Cardiac fibroblast (primary cell): ENCODE results near the gene MSANTD3.

Source experiments
- DNase-seq, 2 donors: peaks; one replicate each; pipeline versions ENCODE4 v3.0.0 to v3.0.0-alpha.2; 2010; ENCODE audit warnings: low read depth in 2 of 2
- H3K4me3 ChIP-seq, 2 donors: replicated peaks in 1 of 2; 1 replicate in 1 of 2; 2 replicates in 1 of 2; pipeline ENCODE4 v1.5.1; 2011; ENCODE audit warnings: low read depth in 2 of 2, low read length in 2 of 2, mild to moderate bottlenecking in 2 of 2, moderate library complexity in 1 of 2
- CTCF ChIP-seq: IDR thresholded peaks from one replicate; pipeline ENCODE4 v1.5.1; 2011; ENCODE audit warnings: low read depth, mild to moderate bottlenecking, low read length, inconsistent platforms

The MSANTD3 gene

GRCh38 chr9:100473276-100474081 is 46.5 kb downstream of the MSANTD3 start:
- peak overlapping the region; percentile 62 for H3K4me3 ChIP-seq
- DNase-seq = peak; percentile 22 to 35
- TF ChIP-seq CTCF = no peak

GRCh38 chr9:100474082-100474923 is 47.4 kb downstream of the MSANTD3 start:
- DNase-seq = no peak
- no peak for TF ChIP-seq CTCF
- H3K4me3 ChIP-seq = peak overlapping the region; percentile 62

GRCh38 chr9:100474924-100475276 is 48.0 kb downstream of the MSANTD3 start:
- TF ChIP-seq CTCF = no peak
- DNase-seq = no peak
- no peak overlapping the region for H3K4me3 ChIP-seq

- H3K4me3 ChIP-seq = no peak overlapping the region
- TF ChIP-seq CTCF = no peak
- DNase-seq = no peak
Observed at GRCh38 chr9:100477241-100477640, 50.3 kb downstream of the MSANTD3 start.

GRCh38 chr9:100478192-100478591 is 51.2 kb downstream of the MSANTD3 start:
- TF ChIP-seq CTCF = no peak
- DNase-seq = no peak
- no peak overlapping the region for H3K4me3 ChIP-seq

GRCh38 chr9:100479820-100480219 is 52.9 kb downstream of the MSANTD3 start:
- no peak for DNase-seq
- TF ChIP-seq CTCF = no peak
- H3K4me3 ChIP-seq = no peak overlapping the region
